Measurements from ENCODE around the gene EPHB1. TPM values are rescaled to one million over a fixed set of nuclear protein-coding genes. Genes with fewer than 3 reads are reported as not detected.

Gene EPHB1
- total RNA-seq, 1 experiment from 2014 or later = 2.8 TPM

DNA sequence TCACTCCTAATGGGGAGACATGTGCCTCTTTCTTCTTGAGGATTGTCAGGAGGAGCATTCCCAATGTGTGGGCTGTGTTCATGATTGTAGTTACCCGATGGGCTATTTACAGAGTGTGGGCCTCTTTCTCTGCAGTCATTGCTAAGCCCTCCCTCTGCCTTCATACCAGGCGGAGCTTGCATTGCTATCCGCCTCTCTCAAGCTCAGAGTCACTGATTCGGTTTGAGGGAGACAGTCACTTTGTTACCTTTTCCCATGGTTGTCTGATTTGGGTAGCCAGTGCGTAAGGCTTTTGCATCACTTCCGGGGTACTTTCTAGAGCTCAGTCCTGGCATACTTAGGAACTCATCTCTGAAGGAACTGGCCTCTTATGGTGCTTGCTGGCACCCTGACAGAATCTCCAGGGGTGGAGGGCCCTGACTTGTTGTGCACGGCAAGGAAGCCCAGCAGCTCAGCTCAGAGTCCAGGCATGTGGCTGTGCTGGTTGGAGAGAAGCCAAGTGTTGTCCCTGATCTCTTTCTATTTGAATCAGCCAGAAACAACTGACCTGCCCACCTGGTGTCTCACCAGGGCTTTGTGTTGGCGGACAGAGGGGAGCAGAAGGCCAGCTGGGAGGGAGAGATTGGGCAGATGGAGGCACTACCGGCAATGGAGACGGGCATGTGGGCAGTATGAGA is 79.8 kb downstream of the EPHB1 start:
- Mint-ChIP-seq H3K27ac (peak overlapping the region in 1 of 3 experiments; percentile 82; a peak in 3 of 7 replicates), H3K27me3 (ENCODE audit: low read depth) (no peaks in the 10 kb centered on the region), H3K9me3 (no peaks in the 10 kb centered on the region; a peak in 2 of 5 replicates), H3K4me3 (no peak overlapping the region), H3K36me3 (ENCODE audit: insufficient read depth in 1 of 3, low read depth in 3 of 3) (no peaks in the 10 kb centered on the region; a peak in 2 of 7 replicates), H3K4me1 (peaks cover 5 to 6% of the 10 kb centered on the region in 2 experiments)
- no peak for TF ChIP-seq CTCF (conservative IDR thresholded peaks at IDR 0.05)
- H3K9ac ChIP-seq (ENCODE audit: extremely low read depth, insufficient read length, low read length) = no peak overlapping the region
- H3K27ac ChIP-seq (ENCODE audit: insufficient read length, low read depth, low read length) = no peak overlapping the region
- no peaks in the 10 kb centered on the region for H3K9me3 ChIP-seq (ENCODE audit: control insufficient read depth, low read depth, low read length)
- no peak for DNase-seq
- H3K79me1 ChIP-seq (ENCODE audit: insufficient read depth, low read depth, low read length, poor library complexity, severe bottlenecking) = no peaks in the 10 kb centered on the region
- no peak overlapping the region for H3K14ac ChIP-seq (ENCODE audit: insufficient read depth, low read length)
- H3K56ac ChIP-seq (ENCODE audit: insufficient read length, low read depth, low read length) = no peak overlapping the region
- no peak overlapping the region for H4K5ac ChIP-seq (ENCODE audit: insufficient read length, low read depth, low read length)
- H3K4me2 ChIP-seq (ENCODE audit: insufficient read depth, insufficient read length, low read length) = no peak overlapping the region
- no peak overlapping the region for H2AK5ac ChIP-seq (ENCODE audit: insufficient read length, low read length)
- H3K23me2 ChIP-seq (ENCODE audit: insufficient read length, low read depth, low read length, poor library complexity, severe bottlenecking) = no peaks in the 10 kb centered on the region
- no peak overlapping the region for H3T11ph ChIP-seq (ENCODE audit: low read length)
- no peak overlapping the region for H4K91ac ChIP-seq (ENCODE audit: insufficient read length, low read depth, low read length)
- no peak overlapping the region for H3K4ac ChIP-seq (ENCODE audit: low read depth, low read length)
- no peak overlapping the region for H2AFZ ChIP-seq (ENCODE audit: low read length)
- no peaks in the 10 kb centered on the region for H3K27me3 ChIP-seq (ENCODE audit: insufficient read depth, low read length)
- no peak overlapping the region for H4K8ac ChIP-seq (replicated peaks; ENCODE audit: insufficient read length, low read depth, low read length)
- H2BK5ac ChIP-seq (ENCODE audit: insufficient read length, low read length) = no peak overlapping the region
- H3K23ac ChIP-seq (ENCODE audit: insufficient read length, low read depth, low read length) = no peak overlapping the region
- H2BK15ac ChIP-seq (ENCODE audit: low read depth, low read length) = no peak overlapping the region
- H2BK20ac ChIP-seq (ENCODE audit: low read depth, low read length, poor library complexity, severe bottlenecking) = no peak overlapping the region
- H2BK120ac ChIP-seq (ENCODE audit: low read depth, low read length, poor library complexity, severe bottlenecking) = no peak overlapping the region
- no CpG with 5 or more reads among the region's 10 CpGs for WGBS (ENCODE audit: extremely low coverage, insufficient read length, low lambda C conversion rate)
- H3K79me2 ChIP-seq (ENCODE audit: insufficient read depth, low read length) = no peaks in the 10 kb centered on the region
- H4K20me1 ChIP-seq (ENCODE audit: control insufficient read depth, insufficient read depth, insufficient read length) = no peaks in the 10 kb centered on the region
- H3K18ac ChIP-seq (ENCODE audit: insufficient read length, low read depth, low read length) = no peak overlapping the region
- no peaks in the 10 kb centered on the region for H3K4me1 ChIP-seq (ENCODE audit: insufficient read depth, low read length)
- no peak overlapping the region for H2BK12ac ChIP-seq (ENCODE audit: insufficient read length, low read depth, low read length)

Measured in H9 (cell line).